HG02642 (cell line): ENCODE measurements around the gene TUBAL3.
"Not testable (repeated sequence)": the region's sequence is repeated elsewhere in the genome, so short reads cannot be mapped to it uniquely, and the experiment has no call there.

ENCODE experiments used
- ATAC-seq: cut with Tn5 transposase; IDR thresholded peaks from one replicate; pipeline ENCODE4 v1.9.1; 2021; ENCODE audit warnings: mild to moderate bottlenecking; ENCODE audit not compliant: unreplicated experiment, poor library complexity

TUBAL3 gene

DNA sequence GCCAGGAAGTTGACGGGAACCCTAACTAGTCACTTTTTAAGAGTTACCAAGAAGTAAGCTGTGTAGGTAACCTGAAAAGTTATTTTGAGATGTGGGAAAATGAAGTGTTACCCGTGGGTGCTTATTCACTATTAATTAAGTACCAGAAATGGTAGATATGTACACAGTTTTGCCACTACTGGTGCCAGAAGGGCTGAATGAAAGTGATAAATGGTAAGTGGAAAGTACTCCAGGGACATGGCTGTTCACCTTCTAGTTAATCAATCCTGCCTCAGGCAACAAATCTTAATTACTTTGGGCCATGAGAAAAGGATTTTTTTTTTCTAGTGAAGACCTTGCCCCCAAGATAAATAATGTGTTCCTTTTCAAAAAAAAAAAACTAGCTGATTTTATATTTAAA lies 23.5 kb upstream of the TUBAL3 start:
- no peak for ATAC-seq

DNA sequence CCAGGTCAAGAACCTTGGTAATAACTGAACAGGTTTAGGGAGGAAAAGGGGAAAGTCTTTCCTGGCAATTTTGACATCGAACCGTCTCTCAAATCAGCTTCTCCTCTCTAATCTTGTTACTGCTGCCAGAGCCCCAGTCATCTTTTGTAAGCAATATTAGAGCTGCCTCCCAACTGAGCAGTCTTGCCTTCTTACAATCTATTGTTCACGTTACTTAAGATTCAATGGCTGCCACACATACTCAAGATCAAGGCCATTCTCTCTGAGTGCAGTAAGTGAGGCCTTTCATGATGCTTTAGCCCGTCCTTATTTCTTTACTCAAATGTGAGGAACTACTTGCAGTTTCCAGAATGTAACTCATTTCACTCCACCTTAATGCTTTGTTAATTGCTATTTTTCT lies 20.1 kb upstream of the TUBAL3 start:
- ATAC-seq = no peak

DNA sequence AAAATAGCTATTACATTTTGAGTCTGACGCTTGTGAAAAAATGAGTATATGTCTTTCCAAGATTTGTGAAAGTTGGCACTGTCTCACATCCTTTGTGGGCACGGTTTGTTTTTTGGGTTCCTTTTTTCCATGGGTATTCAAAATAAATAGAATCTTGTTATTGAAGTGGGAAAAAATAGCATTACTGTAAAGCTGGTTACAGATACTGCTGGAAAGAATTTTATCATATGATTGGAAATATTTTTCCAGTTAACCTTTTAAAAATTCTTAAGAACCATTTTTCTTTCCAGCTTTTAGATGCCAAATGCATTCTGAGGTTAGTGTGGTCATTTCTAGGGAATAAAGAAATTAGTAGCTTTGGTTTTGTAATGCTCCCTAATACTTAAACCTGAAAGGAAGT lies 19.1 kb upstream of the TUBAL3 start:
- no peak for ATAC-seq

DNA sequence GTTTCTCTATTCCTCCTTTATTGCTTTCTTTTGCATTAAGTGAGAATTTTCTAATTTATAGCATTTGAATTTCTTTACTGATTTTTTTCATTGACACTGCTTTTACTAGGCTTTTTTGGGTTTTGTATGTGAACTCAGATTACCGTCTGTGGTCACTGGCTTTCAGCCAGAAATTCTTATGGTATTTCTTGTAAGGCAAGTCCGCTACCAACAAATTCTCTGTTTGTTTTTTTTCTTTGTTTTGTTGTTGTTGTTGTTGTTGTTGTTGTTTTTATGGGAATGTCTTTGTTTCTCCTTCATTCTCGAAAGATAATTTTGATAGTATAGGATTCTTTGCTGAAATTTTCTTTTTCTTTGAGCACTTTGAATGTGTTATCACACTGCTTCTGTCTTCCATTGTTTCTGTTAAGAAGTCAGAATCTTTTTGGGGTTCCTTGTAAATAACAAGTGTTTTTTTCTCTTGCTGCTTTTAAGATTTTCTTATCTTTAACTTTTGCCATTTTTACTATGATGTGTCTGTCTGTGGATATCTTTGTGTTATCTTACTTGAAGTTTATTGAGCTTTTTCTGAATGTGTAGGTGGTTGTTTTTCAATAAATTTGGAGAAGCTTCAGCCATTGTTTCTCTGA lies 15.0 kb upstream of the TUBAL3 start:
- ATAC-seq = no peak

DNA sequence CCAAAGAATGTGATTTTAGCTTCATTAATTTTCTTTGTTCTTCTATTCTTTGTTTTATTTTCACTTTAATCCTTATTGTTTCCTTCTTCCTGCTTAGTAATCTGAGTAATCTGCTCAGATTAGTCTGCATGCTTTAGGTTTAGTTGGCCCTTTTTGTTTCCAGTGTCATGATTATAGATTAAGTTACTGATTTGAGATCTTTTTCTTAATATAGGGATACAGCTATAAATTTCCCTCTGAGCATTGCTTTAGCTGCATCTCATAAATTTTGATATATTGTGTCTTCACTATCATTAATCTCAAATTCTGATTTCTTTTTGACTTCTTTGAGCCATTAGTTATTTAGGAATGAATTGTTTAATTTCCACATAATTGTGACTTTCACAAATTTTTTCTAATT lies 14.0 kb upstream of the TUBAL3 start:
- ATAC-seq = no peak

DNA sequence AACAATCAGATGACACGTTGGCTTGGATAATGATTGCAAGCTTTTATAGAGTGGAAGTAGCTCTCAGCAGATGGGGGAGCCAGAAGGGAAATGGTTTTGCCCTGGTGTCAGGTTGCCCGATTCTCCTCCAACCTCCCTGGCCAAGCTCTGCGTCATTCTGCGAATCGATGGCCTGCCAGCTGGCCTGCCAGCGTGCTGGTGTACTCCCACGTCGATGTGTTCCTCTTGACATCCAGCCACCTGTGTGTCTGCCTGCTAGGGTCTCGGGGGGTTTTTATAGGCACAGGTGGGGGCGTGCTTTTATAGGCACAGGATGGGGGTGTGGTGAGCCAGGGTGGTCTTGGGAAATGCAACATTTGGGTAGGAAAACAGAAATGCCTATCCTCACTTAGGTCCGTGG lies 12.4 kb upstream of the TUBAL3 start:
- no peak for ATAC-seq

DNA sequence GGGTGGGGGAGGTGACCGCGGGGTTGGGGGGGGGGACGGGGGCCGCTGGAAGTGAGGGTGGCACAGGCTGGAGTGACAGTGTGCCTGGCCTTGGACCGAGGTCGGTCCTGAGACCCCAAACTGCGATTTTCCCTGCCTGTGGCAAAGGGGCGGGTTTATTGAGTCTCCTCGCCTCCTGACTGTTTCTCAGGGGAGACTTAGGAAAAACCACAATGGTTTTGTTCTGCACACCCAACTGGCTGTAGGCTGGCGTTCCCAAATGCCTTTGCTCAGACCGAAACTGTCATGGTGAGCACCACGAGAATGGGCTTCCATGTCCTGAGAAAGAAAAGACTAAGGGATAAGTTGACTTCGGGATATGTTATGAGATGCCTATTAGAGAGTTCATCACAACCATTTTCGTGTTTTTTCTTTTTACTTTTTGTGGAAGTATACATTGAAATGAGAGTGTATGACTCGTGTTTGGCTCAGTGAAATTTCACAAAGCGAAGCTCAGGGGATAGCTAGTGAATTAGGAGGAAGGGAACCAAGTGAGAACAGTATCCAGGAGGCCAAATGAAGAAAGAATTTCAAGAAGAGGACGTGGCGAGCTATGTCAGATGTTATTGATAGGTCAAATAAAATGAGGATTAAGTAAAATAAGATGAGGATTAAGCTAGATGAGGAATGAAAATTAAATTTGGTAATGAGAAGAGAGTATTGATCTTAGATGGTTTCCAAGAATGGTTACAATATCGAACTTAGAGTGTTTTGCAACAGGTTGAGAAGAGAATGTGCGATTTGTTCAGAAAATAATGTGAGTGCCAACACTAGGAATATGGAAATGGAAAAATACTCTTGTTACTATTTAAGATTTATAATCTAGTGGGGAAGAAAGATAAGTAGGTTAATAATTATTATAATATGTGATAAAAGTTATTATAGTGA lies 8.6 kb upstream of the TUBAL3 start:
- ATAC-seq = no peak

DNA sequence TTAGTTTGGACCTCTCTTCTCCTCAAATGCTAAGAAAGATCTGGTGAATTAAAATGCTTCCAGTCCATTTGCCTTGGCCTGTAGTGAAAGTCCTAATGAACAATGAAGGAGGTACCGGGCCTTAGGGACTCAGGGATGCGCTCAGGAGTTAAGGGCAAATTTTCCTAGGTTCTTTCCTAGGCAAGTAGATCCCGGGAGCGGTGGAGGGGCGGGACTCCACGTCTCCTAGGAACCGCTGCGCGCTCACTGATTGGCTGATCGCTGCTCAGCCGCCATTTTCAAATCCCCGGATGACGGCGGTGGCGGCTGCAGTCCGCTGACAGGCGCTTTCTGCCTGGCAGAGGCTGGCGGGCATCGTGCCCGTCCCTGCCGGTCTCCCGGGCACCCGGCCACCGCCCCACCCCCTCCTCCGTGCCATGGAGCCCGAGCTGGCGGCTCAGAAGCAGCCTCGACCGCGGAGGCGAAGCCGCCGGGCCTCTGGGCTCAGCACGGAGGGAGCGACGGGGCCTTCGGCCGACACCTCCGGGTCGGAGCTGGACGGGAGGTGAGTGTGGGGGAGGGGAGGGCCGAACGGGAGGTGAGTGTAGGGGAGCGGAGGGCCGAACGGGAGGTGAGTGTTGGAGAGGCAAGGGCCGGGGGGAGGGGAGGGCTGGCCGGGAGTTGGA lies 7.8 kb upstream of the TUBAL3 start, which contains the start of gene NET1:
Gene NET1, plus strand, starts transcription at position 281 of the 665 bp plus-strand sequence. Its CDS starts 136 bp downstream, at position 417.
- ATAC-seq = peak; percentile 99

DNA sequence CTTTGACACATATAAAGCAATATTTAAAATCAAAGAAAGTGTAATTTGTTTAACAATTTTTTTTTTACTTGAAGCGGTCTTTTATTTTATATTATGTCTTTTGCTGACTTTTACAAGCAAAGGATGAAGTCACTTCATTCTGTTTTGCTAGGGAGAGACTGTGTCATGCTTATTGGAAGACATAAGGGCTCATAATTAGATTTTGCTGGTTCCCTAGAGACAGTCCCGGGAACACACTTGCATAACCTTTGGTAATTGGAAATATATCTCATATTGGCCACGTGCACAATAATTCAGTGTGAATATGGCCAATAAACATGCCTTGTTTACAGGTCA lies 7.3 kb upstream of the TUBAL3 start:
- ATAC-seq = peak; percentile 7

DNA sequence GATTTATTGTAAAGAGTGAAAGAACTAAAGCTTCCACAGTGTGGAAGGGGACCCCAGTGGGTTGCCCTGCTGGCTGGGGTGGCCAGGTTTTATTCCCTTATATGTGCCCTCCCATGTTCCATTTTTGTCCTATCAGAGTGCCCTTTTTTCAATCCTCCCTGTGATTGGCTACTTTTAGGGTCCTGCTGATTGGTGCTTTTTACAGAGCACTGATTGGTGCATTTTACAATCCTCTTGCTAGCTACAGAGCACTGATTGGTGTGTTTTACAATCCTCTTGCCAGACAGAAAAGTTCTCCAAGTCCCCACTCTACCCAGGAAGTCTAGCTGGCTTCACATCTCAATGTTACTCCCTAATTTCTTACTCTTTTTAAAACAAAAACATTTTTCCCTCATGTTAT lies 6.2 kb upstream of the TUBAL3 start:
- ATAC-seq = not testable (repeated sequence)

DNA sequence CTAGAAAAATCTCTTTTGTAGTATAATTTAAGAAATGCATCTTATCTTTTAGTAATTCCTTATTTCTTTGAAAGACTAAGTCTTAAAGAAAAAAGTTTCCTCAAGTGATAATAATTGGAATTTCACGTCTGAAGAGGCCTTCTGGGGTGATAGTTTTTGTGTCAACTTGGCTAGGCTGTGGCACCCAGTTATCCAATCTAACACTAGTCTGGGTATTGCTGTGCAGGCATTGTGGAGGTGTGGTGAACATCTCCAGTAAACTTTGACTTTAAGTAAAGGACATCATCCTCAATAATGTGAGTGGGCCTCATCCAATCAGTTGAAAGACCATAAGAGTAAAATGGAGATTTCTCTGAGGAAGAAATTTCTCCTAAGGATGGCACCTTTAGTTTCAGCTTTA lies 2.3 kb upstream of the TUBAL3 start:
- ATAC-seq = no peak

DNA sequence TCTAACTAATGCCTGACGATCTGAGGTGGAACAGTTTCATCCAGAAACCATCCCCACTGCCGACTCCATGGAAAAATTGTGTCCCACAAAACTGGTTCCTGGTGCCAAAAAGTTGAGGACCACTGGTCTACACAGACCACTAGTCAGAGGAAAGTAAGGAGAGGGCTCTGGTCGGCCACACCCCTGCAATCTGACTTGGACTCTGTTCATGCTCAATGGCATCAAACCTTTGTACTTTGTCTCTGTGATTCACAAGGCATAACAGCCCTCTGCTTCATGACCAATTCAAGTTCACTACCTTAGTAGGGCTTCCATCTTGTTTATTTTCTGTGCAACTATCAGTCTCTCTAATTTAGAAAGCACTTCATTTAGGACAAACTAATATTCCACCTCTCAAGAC lies 1.8 kb downstream of the TUBAL3 start:
- no peak for ATAC-seq

DNA sequence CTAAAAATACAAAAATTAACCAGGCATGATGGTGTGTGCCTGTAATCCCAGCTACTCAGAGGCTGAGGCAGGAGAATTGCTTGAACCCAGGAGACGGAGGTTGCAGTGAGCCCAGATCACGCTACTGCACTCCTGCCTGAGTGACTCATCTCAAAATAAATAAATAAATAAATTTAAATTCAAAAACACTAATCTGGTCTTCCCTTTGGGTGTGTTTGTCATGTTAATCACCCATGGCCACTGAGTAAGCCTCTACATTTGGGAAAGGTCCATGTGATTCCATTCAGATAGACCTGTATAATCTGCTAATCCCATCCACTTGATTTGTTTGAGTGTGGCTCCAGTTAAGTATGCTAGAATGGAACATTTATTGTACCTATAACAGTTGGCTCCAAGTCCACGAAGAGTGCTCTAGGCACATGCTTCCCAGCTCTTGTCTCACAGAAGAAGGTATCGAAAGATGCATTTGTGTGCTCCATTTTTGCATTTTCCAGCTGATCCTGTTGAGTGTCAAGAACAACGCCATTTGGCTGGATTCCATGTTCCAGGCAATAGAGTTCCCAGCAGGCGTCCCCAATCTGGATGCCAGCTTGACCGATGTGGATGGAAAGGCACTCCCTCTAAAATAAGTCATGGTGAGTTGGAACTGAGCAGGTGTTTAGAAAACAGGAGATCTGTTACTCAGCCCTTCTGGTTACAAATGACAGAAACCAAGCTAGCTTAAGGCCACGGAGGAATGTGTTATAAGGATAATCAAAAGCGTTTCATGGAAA lies 4.0 kb downstream of the TUBAL3 start:
- no peak for ATAC-seq

DNA sequence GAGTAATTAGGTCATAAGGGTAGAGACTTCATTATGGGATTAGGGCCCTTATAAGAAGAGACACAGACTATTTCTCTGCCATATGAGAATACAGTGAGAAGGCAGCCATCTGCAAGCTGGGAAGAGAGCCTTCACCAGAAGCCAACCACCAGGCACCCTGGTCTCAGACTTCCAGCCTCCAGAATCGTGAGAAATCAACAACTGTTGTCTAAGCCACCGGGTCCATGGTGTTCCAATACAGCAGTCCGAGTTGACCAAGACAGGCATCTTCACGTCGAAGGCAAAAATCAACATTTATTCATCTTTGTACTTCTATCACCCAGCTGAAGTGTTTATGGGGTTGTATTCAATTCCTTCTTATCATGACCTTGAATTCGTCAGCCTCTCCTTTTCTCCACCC lies 5.3 kb downstream of the TUBAL3 start:
- ATAC-seq = no peak

DNA sequence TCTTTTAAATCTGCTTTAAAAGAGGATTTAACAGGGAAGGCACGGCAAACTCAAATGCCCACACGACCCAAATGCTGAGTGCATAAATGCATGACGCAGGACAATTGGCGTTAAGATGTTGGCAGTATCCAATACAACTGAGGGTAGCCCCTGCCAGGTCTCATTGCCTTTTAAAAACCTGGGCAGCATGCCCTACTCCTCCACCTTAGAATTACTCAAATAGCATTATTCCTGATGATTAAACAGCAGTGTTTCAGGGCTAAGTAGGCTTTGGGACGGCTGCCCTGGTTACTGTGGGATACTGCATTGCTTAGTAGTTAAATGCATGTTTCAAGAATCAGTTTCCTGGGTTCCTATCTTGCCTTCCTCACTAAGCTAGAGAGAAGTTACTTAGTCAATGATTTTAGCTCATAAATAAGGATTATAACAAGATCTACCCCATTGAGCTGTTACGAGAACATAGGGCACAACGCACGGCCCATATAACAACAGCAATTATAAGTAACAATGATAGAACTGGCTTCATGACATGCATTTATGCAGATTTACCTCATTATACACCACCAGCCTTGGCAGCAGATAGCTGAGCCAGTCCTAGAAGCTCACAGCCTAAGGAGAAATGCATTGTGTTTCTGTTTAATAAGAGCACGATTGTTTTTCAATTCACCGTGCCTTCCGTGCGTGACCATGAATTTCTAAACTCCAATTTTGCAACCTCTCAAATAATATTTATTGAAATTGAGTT lies 7.9 kb downstream of the TUBAL3 start:
- ATAC-seq = no peak

DNA sequence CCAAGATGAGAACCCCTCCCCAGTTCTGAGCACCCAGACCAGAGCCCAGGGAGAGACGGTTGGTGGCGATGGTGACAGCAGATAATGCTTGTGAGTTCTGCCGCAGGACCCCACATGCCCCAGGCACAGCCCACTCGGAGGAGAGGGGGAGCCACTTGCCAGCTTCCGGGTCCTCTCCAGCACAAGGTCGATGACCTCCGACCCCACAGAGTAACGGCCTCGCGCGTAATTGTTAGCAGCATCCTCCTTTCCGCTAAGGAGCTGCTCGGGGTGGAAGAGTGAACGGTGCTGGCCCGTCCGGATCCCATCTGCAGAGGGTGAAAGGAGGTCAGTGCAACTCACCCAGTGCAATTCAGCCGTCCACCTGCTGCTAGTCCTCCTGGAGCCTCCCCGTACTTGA lies 9.5 kb downstream of the TUBAL3 start:
- ATAC-seq = no peak

DNA sequence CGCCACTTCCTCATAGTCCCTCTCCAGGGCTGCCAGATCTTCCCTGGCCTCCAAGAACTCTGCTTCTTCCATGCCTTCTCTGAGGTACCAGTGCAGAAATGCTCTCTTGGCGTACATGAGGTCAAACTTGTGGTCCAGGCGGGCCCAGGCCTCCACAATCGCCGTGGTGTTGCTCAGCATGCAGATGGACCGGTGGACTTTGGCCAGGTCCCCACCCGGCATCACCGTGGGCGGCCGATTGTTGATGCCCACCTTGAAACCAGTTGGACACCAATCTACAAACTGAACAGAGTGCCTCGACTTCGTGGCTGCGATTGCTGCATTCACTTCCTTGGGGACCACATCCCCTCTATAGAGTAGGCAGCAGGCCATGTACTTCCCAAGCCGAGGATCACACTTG lies 11.1 kb downstream of the TUBAL3 start:
- no peak for ATAC-seq

DNA sequence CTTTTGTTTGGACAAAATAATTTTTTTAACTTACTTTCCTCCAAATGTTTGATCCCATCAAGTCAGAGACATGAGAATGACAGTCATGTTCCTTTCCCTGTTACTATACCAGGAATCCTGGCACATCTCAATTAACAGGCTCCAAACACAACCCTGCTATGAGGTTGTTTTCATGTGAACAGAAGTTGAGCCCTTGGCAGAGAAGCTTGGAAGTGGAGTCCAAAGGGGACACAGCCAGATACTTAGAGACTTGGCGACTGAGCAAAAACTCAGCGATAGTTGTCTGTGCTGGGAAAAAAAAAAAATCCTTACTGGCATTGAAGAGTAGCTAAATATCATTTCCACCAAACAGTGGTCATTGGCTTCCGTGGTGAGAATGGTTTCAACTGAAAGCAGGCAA lies 12.8 kb downstream of the TUBAL3 start:
- no peak for ATAC-seq

DNA sequence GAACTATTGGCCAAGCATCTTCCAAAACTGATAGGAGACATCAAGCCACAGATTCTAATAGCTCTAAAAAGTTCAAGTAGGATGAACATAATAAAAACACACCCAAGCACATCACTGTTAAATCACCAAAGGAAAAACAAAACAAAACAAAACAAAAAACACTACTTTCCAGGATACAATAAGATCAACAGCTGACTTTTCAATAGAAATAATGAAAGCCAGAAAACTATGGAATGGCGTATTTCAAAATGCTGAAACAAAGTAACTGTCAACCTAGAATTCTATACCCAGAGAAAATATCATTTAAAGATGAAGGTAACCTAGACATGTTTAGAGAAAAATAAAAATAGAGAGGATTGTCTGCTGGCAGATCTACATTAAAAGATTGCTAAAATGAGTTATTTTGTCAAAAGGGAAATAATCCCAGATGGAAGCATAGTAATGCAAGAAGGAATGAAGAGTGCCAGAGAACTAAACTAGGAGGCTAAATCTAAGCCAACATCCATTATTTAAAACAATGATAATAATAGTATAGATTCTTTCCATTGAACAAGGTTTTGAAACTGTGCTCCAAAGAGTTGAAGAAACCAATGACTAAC lies 13.9 kb downstream of the TUBAL3 start:
- ATAC-seq = no peak

DNA sequence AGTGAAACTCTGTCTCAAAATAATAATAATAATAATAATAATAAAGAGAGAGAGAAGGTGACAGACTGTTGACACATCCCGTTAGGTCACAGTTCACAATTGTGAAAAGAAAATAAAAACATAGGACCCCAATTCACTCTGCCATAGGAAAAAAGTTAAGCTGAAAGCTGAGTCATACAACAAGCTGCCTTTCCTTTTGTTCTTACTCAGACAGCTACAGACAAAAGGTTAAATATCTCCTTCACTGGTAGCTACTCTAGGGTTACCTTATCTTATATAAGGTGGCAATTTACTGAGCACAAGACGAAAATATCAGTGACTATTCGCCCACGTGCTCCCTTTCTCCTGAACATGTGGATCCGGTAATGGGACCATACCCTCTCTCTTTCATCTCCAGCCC lies 17.5 kb downstream of the TUBAL3 start:
- no peak for ATAC-seq
